HepG2 (cell line): ENCODE measurements around the gene CCDC97. TPM values are rescaled to one million over a fixed set of nuclear protein-coding genes. Genes with fewer than 3 reads are reported as not detected.
A peak's percentile ranks its signal among the peaks of the same experiment; 100 is the strongest.

Experiments
- ATAC-seq: fragments of 200-7000 bp; cut with Tn5 transposase; 3 replicates; pipeline ENCODE4 v1.9.1; 2020; ENCODE audit warnings: mild to moderate bottlenecking, moderate library complexity
- BruUV-seq: library from RNA; stranded (reverse); fragments of 400-500 nt; replicated peaks from 2 replicates; lab custom pipeline; 2021; lab: Mats Ljungman, UMichigan
- CTCF ChIA-PET: fragments of 300-600 bp; formaldehyde crosslinking; extraction: SDS; loops from one replicate; lab custom pipeline; 2021; ENCODE audit warnings: low total read pairs, inconsistent platforms, low intra/inter-chr PET ratio; lab: Yijun Ruan, JAX
- POLR2A ChIA-PET: fragments of 350-600 bp; sonication (Branson Sonifier 250); formaldehyde crosslinking; loops from one replicate; lab custom pipeline; 2020; ENCODE audit warnings: antibody characterized with exemption, inconsistent platforms; lab: Yijun Ruan, JAX
- DNase-seq: peaks from one replicate; pipeline ENCODE4 v3.0.0-alpha.2; 2015; ENCODE audit warnings: low spot score
- FAIRE-seq: peaks from 3 replicates; lab custom pipeline; 2011; peaks lifted over from hg19 to GRCh38; lab: Jason Lieb, UNC
- H2AFZ ChIP-seq: one replicate; pipeline ENCODE4 v1.6.1; 2011; ENCODE audit warnings: low read length, inconsistent platforms
- H3K27ac ChIP-seq: fragments of 300-600 bp; 3 replicates; pipeline ENCODE4 v1.8.0; 2011; ENCODE audit warnings: mixed run types, mild to moderate bottlenecking, mixed read lengths, low read length, inconsistent platforms; ENCODE audit not compliant: insufficient read depth; ENCODE audit errors: extremely low read length
- H3K27me3 ChIP-seq, 2 experiments: fragments of 200-600 bp in 1 of 2; 2 replicates in 1 of 2; 3 replicates in 1 of 2; pipeline versions ENCODE4 v1.6.0 to v1.8.0; 2011; ENCODE audit warnings: low read length in 2 of 2, mild to moderate bottlenecking in 2 of 2, moderate library complexity in 2 of 2, inconsistent platforms in 1 of 2; ENCODE audit not compliant: insufficient read depth in 2 of 2, control insufficient read depth in 1 of 2
- H3K36me3 ChIP-seq, 2 experiments: fragments of 200-600 bp in 1 of 2; replicated peaks in 1 of 2; 2 replicates in 1 of 2; 3 replicates in 1 of 2; pipeline versions ENCODE4 v1.5.1 to v1.8.0; 2011; ENCODE audit warnings: low read length in 2 of 2, inconsistent platforms in 1 of 2; ENCODE audit not compliant: insufficient read depth in 2 of 2, control insufficient read depth in 1 of 2
- H3K4me1 ChIP-seq: 2 replicates; pipeline ENCODE4 v1.5.1; 2012; ENCODE audit warnings: low read length, inconsistent platforms; ENCODE audit not compliant: insufficient read depth
- H3K4me2 ChIP-seq: 2 replicates; pipeline ENCODE4 v1.6.0; 2011; ENCODE audit warnings: low read depth, low read length, inconsistent platforms
- H3K4me3 ChIP-seq, 3 experiments: fragments of 200-600 bp in 1 of 3; sonication (generic), shearing (Covaris generic) in 1 of 3; replicated peaks in 1 of 3; 2 replicates each; pipeline ENCODE4 v1.5.1; 2011 to 2016; ENCODE audit warnings: low read length in 3 of 3, inconsistent platforms in 2 of 3, low read depth in 2 of 3, mild to moderate bottlenecking in 2 of 3, control low read depth in 1 of 3, mixed read lengths in 1 of 3; ENCODE audit not compliant: insufficient read depth in 1 of 3
- H3K79me2 ChIP-seq: one replicate; pipeline ENCODE4 v1.6.1; 2011; ENCODE audit warnings: low read length, inconsistent platforms; ENCODE audit not compliant: insufficient read depth
- H3K9ac ChIP-seq: 2 replicates; pipeline ENCODE4 v1.6.0; 2011; ENCODE audit warnings: mild to moderate bottlenecking, low read depth, low read length, inconsistent platforms; ENCODE audit not compliant: insufficient read depth
- H3K9me3 ChIP-seq: 2 replicates; pipeline ENCODE4 v1.5.1; 2012; ENCODE audit warnings: mild to moderate bottlenecking, low read length
- H4K20me1 ChIP-seq: 2 replicates; pipeline ENCODE4 v1.6.0; 2011; ENCODE audit warnings: inconsistent platforms, mild to moderate bottlenecking, low read length, moderate library complexity; ENCODE audit not compliant: insufficient read depth
- AGO2 ChIP-seq: fragments of 200-400 bp; formaldehyde crosslinking; optimal IDR thresholded peaks from 2 replicates; pipeline ENCODE3; 2017; ENCODE audit warnings: mild to moderate bottlenecking, low read depth, low read length, moderate library complexity
- BORCS8-MEF2B ChIP-seq: sonication (generic); formaldehyde crosslinking; IDR thresholded peaks from 2 replicates; pipeline ENCODE4 v1.8.0; 2022; ENCODE audit warnings: mild to moderate bottlenecking, missing genetic modification reagents
- GFI1 ChIP-seq: sonication (generic); formaldehyde crosslinking; IDR thresholded peaks from 2 replicates; pipeline ENCODE4 v1.5.0; 2020; ENCODE audit warnings: missing genetic modification reagents, mild to moderate bottlenecking, borderline replicate concordance
- NCOA2 ChIP-seq: sonication (generic); formaldehyde crosslinking; IDR thresholded peaks from 2 replicates; pipeline ENCODE4 v1.8.0; 2022; ENCODE audit warnings: inconsistent platforms
- POLR2G ChIP-seq: fragments of 200-400 bp; formaldehyde crosslinking; IDR thresholded peaks from 2 replicates; pipeline ENCODE4 v1.6.1; 2018; ENCODE audit warnings: mild to moderate bottlenecking, low read depth, low read length, moderate library complexity
- RBFOX2 ChIP-seq: fragments of 200-400 bp; formaldehyde crosslinking; IDR thresholded peaks from 2 replicates; pipeline ENCODE4 v1.6.1; 2017; ENCODE audit warnings: low read depth, mild to moderate bottlenecking, low read length
- ZNF713 ChIP-seq: sonication (generic); formaldehyde crosslinking; IDR thresholded peaks from 2 replicates; pipeline ENCODE4 v1.4.0; 2020; ENCODE audit warnings: mild to moderate bottlenecking, missing genetic modification reagents
- WGBS: methylation state at CpG from one replicate; pipeline ENCODE4 v1.1.6; 2017; ENCODE audit warnings: low lambda C conversion rate; 5-methylcytosine and 5-hydroxymethylcytosine counted together
- in situ Hi-C: cut with HindIII; loops from 2 replicates; pipeline ENCODE4 v1.10.0; 2017; ENCODE audit warnings: low pct_unique_long_range_greater_than_20kb; ENCODE audit not compliant: extremely low pct_ligation_motif_present
- intact Hi-C: fragments of 100-400 bp; cut with micrococcal nuclease; formaldehyde crosslinking; loops from one replicate; pipeline ENCODE4 v1.10.0; 2022; ENCODE audit not compliant: unreplicated experiment
- polyA plus RNA-seq, 8 experiments: library from polyadenylated mRNA; depleted of rRNA in 3 of 8; stranded (reverse) in 7 of 8; unstranded in 1 of 8; fragments of >200 nt; fragmentation: Illumina TruSeq in 4 of 8; extraction: Trizol in 4 of 8; gene quantifications; 2 replicates each; pipeline versions ENCODE4 v1.2.1 to v1.2.3, GENCODE V29; 2011 to 2016; ENCODE audit warnings: low read depth in 4 of 8, missing spikeins in 1 of 8, mixed read lengths in 1 of 8; ENCODE audit not compliant: insufficient read depth in 1 of 8
- total RNA-seq, 5 experiments: library from RNA; depleted of rRNA; stranded (reverse); fragments of >200 nt; fragmentation: Illumina TruSeq; extraction: Trizol; gene quantifications; 2 replicates each; pipeline ENCODE4 v1.2.3, GENCODE V29; 2016; ENCODE audit warnings: low read depth in 1 of 5
- TF ChIP-seq, protein P1 (sequence below): sonication (generic); formaldehyde crosslinking; IDR thresholded peaks from 2 replicates; pipeline ENCODE4 v1.9.0; 2021; ENCODE audit warnings: missing genetic modification reagents, mild to moderate bottlenecking, borderline replicate concordance
- TF ChIP-seq, protein P2 (sequence below): sonication (generic); formaldehyde crosslinking; IDR thresholded peaks from 2 replicates; pipeline ENCODE4 v1.4.0; 2020; ENCODE audit warnings: mild to moderate bottlenecking, missing genetic modification reagents

CCDC97 gene
- total and polyA plus RNA-seq, 2 of the 13 experiments (the other 11 are each of a cell fraction or from before 2014, with no cell fraction given) = 6.2 to 7.3 TPM

DNA sequence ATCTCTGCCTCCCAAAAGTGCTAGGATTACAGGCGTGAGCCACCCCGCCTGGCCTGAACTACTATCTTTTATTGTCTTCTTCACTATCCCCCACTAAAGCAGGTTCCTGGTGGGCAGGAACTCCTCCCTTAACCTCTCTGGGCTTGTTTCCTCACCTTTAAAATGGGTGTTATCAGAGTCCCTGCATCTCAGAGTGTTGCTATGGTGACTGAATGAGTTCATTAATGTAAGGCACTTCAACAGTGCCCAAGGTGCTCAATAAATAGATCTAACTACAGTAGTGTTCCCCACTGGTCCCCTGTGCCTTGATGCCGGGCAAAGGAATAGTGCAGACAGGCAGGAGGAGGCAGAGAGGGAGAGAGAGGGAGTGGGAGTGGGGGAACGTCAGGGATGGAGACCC is 20.5 kb downstream of the CCDC97 start:
- FAIRE-seq = no peak
- H4K20me1 ChIP-seq = no peaks in the 10 kb centered on the region
- CTCF ChIA-PET = no interaction called here
- no peaks in the 10 kb centered on the region for H3K9me3 ChIP-seq
- no peak for TF ChIP-seq ZNF713 (CRISPR knock-in tag)
- TF ChIP-seq GFI1 = no peak
- TF ChIP-seq, protein P1, sequence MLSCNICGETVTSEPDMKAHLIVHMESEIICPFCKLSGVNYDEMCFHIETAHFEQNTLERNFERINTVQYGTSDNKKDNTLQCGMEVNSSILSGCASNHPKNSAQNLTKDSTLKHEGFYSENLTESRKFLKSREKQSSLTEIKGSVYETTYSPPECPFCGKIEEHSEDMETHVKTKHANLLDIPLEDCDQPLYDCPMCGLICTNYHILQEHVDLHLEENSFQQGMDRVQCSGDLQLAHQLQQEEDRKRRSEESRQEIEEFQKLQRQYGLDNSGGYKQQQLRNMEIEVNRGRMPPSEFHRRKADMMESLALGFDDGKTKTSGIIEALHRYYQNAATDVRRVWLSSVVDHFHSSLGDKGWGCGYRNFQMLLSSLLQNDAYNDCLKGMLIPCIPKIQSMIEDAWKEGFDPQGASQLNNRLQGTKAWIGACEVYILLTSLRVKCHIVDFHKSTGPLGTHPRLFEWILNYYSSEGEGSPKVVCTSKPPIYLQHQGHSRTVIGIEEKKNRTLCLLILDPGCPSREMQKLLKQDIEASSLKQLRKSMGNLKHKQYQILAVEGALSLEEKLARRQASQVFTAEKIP (CRISPR knock-in tag) = no peak
- no peak for TF ChIP-seq NCOA2
- TF ChIP-seq BORCS8-MEF2B = no peak
- TF ChIP-seq POLR2G = no peak
- TF ChIP-seq, all 625 proteins: peak for 0
- H3K27me3 ChIP-seq = no peaks in the 10 kb centered on the region
- intact Hi-C loops = no loop called here
- POLR2A ChIA-PET = no interaction called here
- no peak overlapping the region for H2AFZ ChIP-seq
- peaks cover 20% of the 10 kb centered on the region for H3K4me1 ChIP-seq
- H3K79me2 ChIP-seq = peaks cover 2% of the 10 kb centered on the region
- BruUV-seq = no TSS peak
- DNase-seq = no peak
- H3K9ac ChIP-seq = no peak overlapping the region
- WGBS = 96% methylated on average over 4 of the region's 4 CpGs
- no peak overlapping the region for H3K27ac ChIP-seq
- no peak overlapping the region for H3K4me2 ChIP-seq
- H3K4me3 ChIP-seq = no peak overlapping the region
- peaks cover 15 to 44% of the 10 kb centered on the region in 2 experiments; a peak in 4 of 5 replicates for H3K36me3 ChIP-seq
- no peak for ATAC-seq
- in situ Hi-C loops = no loop called here

DNA sequence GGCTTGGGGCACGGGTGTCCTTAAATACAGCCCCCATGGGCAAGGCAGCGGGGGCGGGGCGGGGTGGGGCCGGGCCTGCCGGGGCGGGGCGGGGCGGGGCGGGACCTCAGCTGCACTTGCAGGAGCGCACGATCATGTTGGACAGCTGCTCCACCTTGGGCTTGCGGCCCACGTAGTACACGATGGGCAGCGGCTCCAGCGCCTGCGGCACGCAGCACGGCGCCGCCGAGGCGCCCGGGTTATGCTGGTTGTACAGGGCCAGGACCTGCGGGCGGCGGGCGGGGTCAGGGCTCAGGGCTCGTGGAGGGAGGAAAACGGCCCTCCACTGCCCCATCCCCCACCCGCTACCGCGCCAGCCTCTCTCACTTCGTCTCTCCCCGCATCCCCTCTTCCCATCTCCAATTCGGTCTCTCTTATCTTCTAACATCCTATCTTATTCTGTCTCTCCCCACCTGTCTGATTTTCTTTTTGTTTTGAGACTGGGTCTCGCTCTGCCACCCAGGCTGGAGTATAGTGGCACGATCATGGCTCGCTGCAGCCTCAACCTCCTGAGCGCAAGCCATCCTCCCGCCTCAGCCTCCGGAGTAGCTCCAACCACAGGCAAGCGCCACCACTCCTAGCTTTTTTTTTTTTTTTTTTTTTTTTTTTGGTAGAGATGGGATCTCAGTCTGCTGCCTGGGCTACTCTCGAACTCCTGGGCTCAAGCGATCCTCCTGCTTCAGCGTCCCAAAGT is 21.1 kb downstream of the CCDC97 start:
- peaks cover 15 to 46% of the 10 kb centered on the region in 2 experiments; a peak in 4 of 5 replicates for H3K36me3 ChIP-seq
- peak; percentile 46; the same call in 1 of the 2 replicates for TF ChIP-seq RBFOX2
- TF ChIP-seq, protein P2, sequence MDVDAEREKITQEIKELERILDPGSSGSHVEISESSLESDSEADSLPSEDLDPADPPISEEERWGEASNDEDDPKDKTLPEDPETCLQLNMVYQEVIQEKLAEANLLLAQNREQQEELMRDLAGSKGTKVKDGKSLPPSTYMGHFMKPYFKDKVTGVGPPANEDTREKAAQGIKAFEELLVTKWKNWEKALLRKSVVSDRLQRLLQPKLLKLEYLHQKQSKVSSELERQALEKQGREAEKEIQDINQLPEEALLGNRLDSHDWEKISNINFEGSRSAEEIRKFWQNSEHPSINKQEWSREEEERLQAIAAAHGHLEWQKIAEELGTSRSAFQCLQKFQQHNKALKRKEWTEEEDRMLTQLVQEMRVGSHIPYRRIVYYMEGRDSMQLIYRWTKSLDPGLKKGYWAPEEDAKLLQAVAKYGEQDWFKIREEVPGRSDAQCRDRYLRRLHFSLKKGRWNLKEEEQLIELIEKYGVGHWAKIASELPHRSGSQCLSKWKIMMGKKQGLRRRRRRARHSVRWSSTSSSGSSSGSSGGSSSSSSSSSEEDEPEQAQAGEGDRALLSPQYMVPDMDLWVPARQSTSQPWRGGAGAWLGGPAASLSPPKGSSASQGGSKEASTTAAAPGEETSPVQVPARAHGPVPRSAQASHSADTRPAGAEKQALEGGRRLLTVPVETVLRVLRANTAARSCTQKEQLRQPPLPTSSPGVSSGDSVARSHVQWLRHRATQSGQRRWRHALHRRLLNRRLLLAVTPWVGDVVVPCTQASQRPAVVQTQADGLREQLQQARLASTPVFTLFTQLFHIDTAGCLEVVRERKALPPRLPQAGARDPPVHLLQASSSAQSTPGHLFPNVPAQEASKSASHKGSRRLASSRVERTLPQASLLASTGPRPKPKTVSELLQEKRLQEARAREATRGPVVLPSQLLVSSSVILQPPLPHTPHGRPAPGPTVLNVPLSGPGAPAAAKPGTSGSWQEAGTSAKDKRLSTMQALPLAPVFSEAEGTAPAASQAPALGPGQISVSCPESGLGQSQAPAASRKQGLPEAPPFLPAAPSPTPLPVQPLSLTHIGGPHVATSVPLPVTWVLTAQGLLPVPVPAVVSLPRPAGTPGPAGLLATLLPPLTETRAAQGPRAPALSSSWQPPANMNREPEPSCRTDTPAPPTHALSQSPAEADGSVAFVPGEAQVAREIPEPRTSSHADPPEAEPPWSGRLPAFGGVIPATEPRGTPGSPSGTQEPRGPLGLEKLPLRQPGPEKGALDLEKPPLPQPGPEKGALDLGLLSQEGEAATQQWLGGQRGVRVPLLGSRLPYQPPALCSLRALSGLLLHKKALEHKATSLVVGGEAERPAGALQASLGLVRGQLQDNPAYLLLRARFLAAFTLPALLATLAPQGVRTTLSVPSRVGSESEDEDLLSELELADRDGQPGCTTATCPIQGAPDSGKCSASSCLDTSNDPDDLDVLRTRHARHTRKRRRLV (CRISPR knock-in tag) = no peak
- peak; percentile 56 for TF ChIP-seq AGO2
- TF ChIP-seq, all 625 proteins: peak for 2
- in situ Hi-C loops = no loop called here
- WGBS = 98% methylated on average over 35 of the region's 47 CpGs
- FAIRE-seq (no peak), DNase-seq (no peak), ATAC-seq (no peak)
- H3K9me3 ChIP-seq = no peaks in the 10 kb centered on the region
- H3K79me2 ChIP-seq = peaks cover 2% of the 10 kb centered on the region
- peaks cover 14% of the 10 kb centered on the region for H3K4me1 ChIP-seq
- TSS peak; percentile 54 for BruUV-seq
- POLR2A ChIA-PET = no interaction called here
- no peak overlapping the region for H3K4me2 ChIP-seq
- intact Hi-C loops = no loop called here
- no peak overlapping the region for H3K4me3 ChIP-seq
- H3K9ac ChIP-seq = no peak overlapping the region
- no peak overlapping the region for H3K27ac ChIP-seq
- no peak overlapping the region for H2AFZ ChIP-seq
- no peaks in the 10 kb centered on the region for H4K20me1 ChIP-seq
- CTCF ChIA-PET = no interaction called here
- H3K27me3 ChIP-seq = no peaks in the 10 kb centered on the region
